Stomach (tissue), 9 donors: ENCODE data around the gene HAO2. TPM values are rescaled to one million over a fixed set of nuclear protein-coding genes. Genes with fewer than 3 reads are reported as not detected.

ENCODE experiments used
- DNase-seq, 2 donors: peaks; one replicate each; pipeline versions ENCODE4 v3.0.0 to v3.0.0-alpha.2; 2013 to 2019
- H3K27ac ChIP-seq, 5 donors: fragments of 200-600 bp in 4 of 5; sonication (generic) in 4 of 5; one replicate each; pipeline ENCODE4 v1.5.1; 2013 to 2019; ENCODE audit warnings: mild to moderate bottlenecking in 1 of 5, moderate library complexity in 1 of 5
- H3K27me3 ChIP-seq, 3 donors: fragments of 200-600 bp; sonication (generic); one replicate each; pipeline ENCODE4 v1.5.1; 2017 to 2019; ENCODE audit warnings: mixed run types in 1 of 3
- H3K36me3 ChIP-seq, 4 donors: fragments of 200-600 bp; sonication (generic); 1 replicate in 3 of 4; 2 replicates in 1 of 4; pipeline ENCODE4 v1.5.1; 2016 to 2019
- H3K4me1 ChIP-seq, 4 donors: fragments of 200-600 bp; sonication (generic); one replicate each; pipeline ENCODE4 v1.5.1; 2016 to 2019
- H3K4me3 ChIP-seq, 4 donors: fragments of 200-600 bp; sonication (generic) in 3 of 4; one replicate each; pipeline ENCODE4 v1.5.1; 2016 to 2019; ENCODE audit warnings: mild to moderate bottlenecking in 1 of 4
- H3K9me3 ChIP-seq, 4 donors: fragments of 200-600 bp; sonication (generic); one replicate each; pipeline ENCODE4 v1.5.1; 2016 to 2019
- EP300 ChIP-seq: sonication (generic); formaldehyde crosslinking; IDR thresholded peaks from one replicate; pipeline ENCODE4 v1.6.1; 2017; ENCODE audit warnings: antibody characterized with exemption
- POLR2A ChIP-seq, 4 donors: fragments of 450-650 bp; IDR thresholded peaks; one replicate each; pipeline ENCODE4 v1.6.1; 2016; ENCODE audit warnings: antibody characterized with exemption in 4 of 4, control low read depth in 2 of 4, mild to moderate bottlenecking in 1 of 4, moderate library complexity in 1 of 4
- POLR2AphosphoS5 ChIP-seq, 3 donors: sonication (generic); formaldehyde crosslinking; IDR thresholded peaks; one replicate each; pipeline ENCODE4 v1.6.1; 2016; ENCODE audit warnings: antibody characterized with exemption in 3 of 3
- WGBS, 5 donors: extraction: QIAGEN DNeasy Blood & Tissue Kit in 3 of 5; methylation state at CpG; one replicate each; pipeline versions ENCODE4 v1.1.5 to v1.1.7; 2013 to 2018; 5-methylcytosine and 5-hydroxymethylcytosine counted together
- intact Hi-C: fragments of 100-400 bp; cut with DNase I; formaldehyde crosslinking; loops from one replicate; pipeline ENCODE4 v1.15.1; 2023; ENCODE audit warnings: low total_unique reads
- polyA plus RNA-seq, 3 donors: library from polyadenylated mRNA; stranded (reverse); fragments of 200-250 nt; gene quantifications; one replicate each; pipeline ENCODE4 v1.2.3, GENCODE V29; 2013
- total RNA-seq, 5 donors: library from RNA; depleted of rRNA; stranded (reverse); fragments of >200 nt; gene quantifications; one replicate each; pipeline versions ENCODE4 v1.1.0 to v1.2.3, GENCODE V29; 2014 to 2016
- TF ChIP-seq, protein P1 (sequence below), 7 experiments: fragments of 450-650 bp in 4 of 7; fragments of 200-600 bp in 3 of 7; sonication (generic) in 3 of 7; IDR thresholded peaks; one replicate each; pipeline ENCODE4 v1.5.1; 2016 to 2019; ENCODE audit warnings: antibody characterized with exemption in 7 of 7, control low read depth in 2 of 7, mild to moderate bottlenecking in 1 of 7
- donor health status: healthy with polysubstance abuse.
- donor health status: Bipolar disorder and iron deficiency.
- donor health status: healthy.

HAO2 gene
- total and polyA plus RNA-seq, 8 donors = 0.73 TPM; not detected in 7

DNA sequence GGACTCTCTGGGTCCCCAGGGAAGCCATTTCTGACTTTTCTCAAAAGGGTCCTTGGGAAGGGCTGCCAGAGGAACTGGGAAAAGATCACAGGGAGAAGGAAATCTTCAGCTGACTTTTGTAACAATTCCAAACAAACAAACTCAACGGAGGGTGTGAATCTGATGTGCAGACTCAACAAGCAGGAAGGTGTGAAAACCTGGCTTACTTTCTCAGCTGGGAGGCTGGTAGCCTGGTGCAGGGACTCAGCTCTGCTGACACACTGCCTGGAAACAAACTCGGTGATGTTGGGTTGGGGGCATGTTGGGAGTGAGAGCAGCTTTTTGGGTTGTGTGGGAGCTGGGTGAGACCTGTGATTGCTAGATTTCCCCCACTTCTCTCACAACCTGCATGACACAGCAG lies 36.2 kb downstream of the HAO2 start:
- no peak for TF ChIP-seq POLR2AphosphoS5 (IDR thresholded peaks at IDR 0.05)
- no peak for TF ChIP-seq POLR2A (IDR thresholded peaks at IDR 0.05)
- no peak for TF ChIP-seq EP300
- TF ChIP-seq, protein P1, sequence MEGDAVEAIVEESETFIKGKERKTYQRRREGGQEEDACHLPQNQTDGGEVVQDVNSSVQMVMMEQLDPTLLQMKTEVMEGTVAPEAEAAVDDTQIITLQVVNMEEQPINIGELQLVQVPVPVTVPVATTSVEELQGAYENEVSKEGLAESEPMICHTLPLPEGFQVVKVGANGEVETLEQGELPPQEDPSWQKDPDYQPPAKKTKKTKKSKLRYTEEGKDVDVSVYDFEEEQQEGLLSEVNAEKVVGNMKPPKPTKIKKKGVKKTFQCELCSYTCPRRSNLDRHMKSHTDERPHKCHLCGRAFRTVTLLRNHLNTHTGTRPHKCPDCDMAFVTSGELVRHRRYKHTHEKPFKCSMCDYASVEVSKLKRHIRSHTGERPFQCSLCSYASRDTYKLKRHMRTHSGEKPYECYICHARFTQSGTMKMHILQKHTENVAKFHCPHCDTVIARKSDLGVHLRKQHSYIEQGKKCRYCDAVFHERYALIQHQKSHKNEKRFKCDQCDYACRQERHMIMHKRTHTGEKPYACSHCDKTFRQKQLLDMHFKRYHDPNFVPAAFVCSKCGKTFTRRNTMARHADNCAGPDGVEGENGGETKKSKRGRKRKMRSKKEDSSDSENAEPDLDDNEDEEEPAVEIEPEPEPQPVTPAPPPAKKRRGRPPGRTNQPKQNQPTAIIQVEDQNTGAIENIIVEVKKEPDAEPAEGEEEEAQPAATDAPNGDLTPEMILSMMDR (IDR thresholded peaks at IDR 0.05) = no peak
- Histone ChIP-seq H3K4me1 (no peaks in the 10 kb centered on the region), H3K9me3 (peaks cover 0 to 17% (median 12%) of the 10 kb centered on the region in 4 donors), H3K27me3 (no peaks in the 10 kb centered on the region), H3K36me3 (no peaks in the 10 kb centered on the region), H3K27ac (no peak overlapping the region), H3K4me3 (no peak overlapping the region)
- intact Hi-C loops = no loop called here
- WGBS, 5 donors = 7 to 28% (median 19%) methylated on average over 2 of the region's 2 CpGs
- no peak for DNase-seq

DNA sequence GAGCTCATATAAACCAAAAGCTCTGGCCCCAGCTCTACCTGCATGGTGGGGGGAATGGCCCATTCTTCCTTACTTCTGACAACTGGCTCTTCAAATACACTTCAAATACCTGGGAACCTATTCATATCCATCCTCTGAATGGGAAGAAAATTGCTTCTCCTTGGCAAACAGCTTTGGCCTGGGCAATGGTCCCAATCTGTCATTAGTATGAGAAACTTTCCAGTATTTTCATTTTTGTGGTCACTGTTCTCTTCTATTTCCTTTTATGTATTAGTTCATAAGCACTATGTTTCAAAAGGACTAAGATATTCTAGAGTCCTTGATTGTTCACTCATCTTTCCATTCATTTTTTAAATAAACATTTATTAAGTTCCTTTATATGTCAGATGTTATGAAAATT lies 41.1 kb downstream of the HAO2 start:
- no peak overlapping the region for H3K27ac ChIP-seq
- intact Hi-C loops = no loop called here
- no peaks in the 10 kb centered on the region for H3K36me3 ChIP-seq
- H3K27me3 ChIP-seq = no peaks in the 10 kb centered on the region
- no peak overlapping the region for H3K4me3 ChIP-seq
- TF ChIP-seq EP300 (no peak), POLR2A (IDR thresholded peaks at IDR 0.05) (no peak), POLR2AphosphoS5 (IDR thresholded peaks at IDR 0.05) (no peak)
- H3K4me1 ChIP-seq = no peaks in the 10 kb centered on the region
- no peak for DNase-seq
- H3K9me3 ChIP-seq = peaks cover 0 to 13% (median 9%) of the 10 kb centered on the region in 4 donors

DNA sequence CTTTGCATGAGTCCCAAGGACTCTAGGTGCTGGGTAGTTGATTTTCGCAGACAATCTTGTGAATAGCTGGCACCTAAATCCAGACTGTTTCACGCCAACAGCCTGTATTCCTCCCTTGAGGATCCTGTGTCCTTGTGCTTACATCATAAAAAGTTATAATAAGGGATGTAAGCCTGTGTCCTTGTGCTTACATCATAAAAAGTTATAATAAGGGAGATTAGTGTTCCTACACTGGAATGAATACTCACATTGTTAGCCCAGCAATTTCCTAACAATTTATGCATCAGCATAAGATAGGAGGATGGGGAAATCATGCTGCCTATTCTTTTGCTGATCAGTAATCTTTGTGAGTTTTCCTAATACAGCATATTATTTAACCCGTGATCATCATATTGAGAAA lies 42.4 kb downstream of the HAO2 start:
- H3K4me1 ChIP-seq = no peaks in the 10 kb centered on the region
- H3K27ac ChIP-seq = no peak overlapping the region
- H3K27me3 ChIP-seq = no peaks in the 10 kb centered on the region
- DNase-seq = no peak
- H3K9me3 ChIP-seq = peaks cover 0 to 6% (median 0%) of the 10 kb centered on the region in 4 donors
- H3K4me3 ChIP-seq = no peak overlapping the region
- intact Hi-C loops = no loop called here
- WGBS, 5 donors = 84 to 87% (median 86%) methylated on average over 3 of the region's 3 CpGs
- no peaks in the 10 kb centered on the region for H3K36me3 ChIP-seq
- TF ChIP-seq, protein P1 (IDR thresholded peaks at IDR 0.05) = no peak
- TF ChIP-seq POLR2AphosphoS5 (IDR thresholded peaks at IDR 0.05) (no peak), POLR2A (IDR thresholded peaks at IDR 0.05) (no peak), EP300 (no peak)

DNA sequence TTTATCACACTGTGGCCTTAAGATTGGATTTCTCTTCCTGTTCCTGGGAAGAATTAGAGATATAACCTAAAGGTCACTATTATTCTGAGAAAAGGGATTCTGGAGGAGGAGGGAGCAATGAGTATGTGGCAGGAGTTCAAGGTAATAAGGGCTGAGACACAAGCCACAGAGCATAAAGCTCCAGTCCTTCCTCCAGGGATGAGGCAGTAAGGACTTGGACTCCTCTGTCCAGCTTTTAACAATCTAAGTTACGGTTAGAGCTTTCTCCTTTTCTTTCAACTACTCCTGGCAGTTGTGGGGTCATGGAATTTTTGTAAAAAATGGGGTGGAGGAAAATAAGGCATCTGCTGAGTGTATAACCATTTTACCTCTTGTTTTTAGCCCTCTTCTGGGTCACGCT lies 46.4 kb downstream of the HAO2 start, which contains the start of gene HSD3B2:
Gene HSD3B2 (plus strand): TSS at position 201 of the 400 bp plus-strand sequence. CDS start 270 bp downstream, outside the sequence.
- no peaks in the 10 kb centered on the region for H3K36me3 ChIP-seq
- H3K9me3 ChIP-seq = no peaks in the 10 kb centered on the region
- H3K4me3 ChIP-seq = no peak within 1 kb of the TSS
- no peaks in the 10 kb centered on the region for H3K27me3 ChIP-seq
- no peak for DNase-seq
- no peaks in the 10 kb centered on the region for H3K4me1 ChIP-seq
- no peak within 1 kb of the TSS for H3K27ac ChIP-seq
- TF ChIP-seq EP300 (no peak), POLR2AphosphoS5 (IDR thresholded peaks at IDR 0.05) (no peak), POLR2A (IDR thresholded peaks at IDR 0.05) (no peak)
- TF ChIP-seq, protein P1 (IDR thresholded peaks at IDR 0.05) = no peak
- intact Hi-C loops = no loop called here
- WGBS, 5 donors = 84 to 90% (median 88%) methylated on average over 2 of the region's 2 CpGs

DNA sequence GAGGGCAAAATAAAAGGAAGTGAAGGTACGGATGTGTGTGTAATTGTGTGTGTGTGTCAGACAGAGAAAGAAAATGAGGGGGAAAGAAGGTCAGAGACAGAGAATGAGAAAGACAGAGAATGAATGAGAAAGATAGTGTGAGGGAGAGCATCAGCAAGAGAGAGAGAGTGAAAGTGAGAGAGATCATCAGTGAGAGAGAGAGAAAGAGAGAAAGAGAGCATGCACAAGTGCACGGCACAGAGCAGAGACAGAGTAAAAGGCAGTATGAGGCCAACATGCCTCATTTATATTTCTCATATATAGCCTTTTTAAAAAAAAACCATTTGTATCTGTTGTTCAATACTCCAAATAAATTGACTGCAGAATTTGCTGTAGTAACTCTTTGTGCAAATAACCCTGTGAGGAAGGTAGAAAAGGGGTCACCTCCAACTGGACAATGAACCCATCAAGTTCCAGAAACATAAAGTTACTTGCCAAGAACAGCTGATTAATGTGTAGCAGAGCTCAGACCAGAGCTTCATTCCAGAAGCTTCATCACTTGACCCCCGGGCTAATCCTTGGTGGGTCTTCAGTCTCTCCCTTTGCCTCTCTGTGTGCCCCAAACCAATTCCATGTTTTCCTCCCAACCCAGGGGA lies 47.5 kb downstream of the HAO2 start:
- no peak for TF ChIP-seq POLR2AphosphoS5 (IDR thresholded peaks at IDR 0.05)
- TF ChIP-seq POLR2A (IDR thresholded peaks at IDR 0.05) = no peak
- TF ChIP-seq EP300 = no peak
- TF ChIP-seq, protein P1 (IDR thresholded peaks at IDR 0.05) = no peak
- no peak for DNase-seq
- no peaks in the 10 kb centered on the region for H3K9me3 ChIP-seq
- no peaks in the 10 kb centered on the region for H3K4me1 ChIP-seq
- H3K27ac ChIP-seq = no peak overlapping the region
- no peaks in the 10 kb centered on the region for H3K36me3 ChIP-seq
- intact Hi-C loops = no loop called here
- WGBS, 5 donors = 69 to 86% (median 78%) methylated on average over 3 of the region's 3 CpGs
- H3K4me3 ChIP-seq = no peak overlapping the region
- H3K27me3 ChIP-seq = no peaks in the 10 kb centered on the region
